Measurements from ENCODE around the gene ADAMTSL2. TPM values are rescaled to one million over a fixed set of nuclear protein-coding genes. Genes with fewer than 3 reads are reported as not detected.
A peak's percentile ranks its signal among the peaks of the same experiment; 100 is the strongest.

Gene ADAMTSL2
- total RNA-seq (ENCODE audit: unreplicated experiment), result 1.3 TPM
- long read RNA-seq, result 0 reads

GRCh38 chr9:133534346-133535291 is at the start of gene ADAMTSL2:
ADAMTSL2 (plus strand) TSS chr9:133534704; CDS start chr9:133536713, 2,009 bp downstream.
- Mint-ChIP-seq H3K27ac (ENCODE audit: unreplicated experiment) (peak within 1 kb of the TSS; percentile 77), H3K9me3 (ENCODE audit: unreplicated experiment) (peaks cover 10% of the 10 kb centered on the region), H3K4me3 (ENCODE audit: unreplicated experiment) (peak within 1 kb of the TSS; percentile 70), H3K4me1 (ENCODE audit: low read depth, unreplicated experiment) (peaks cover 27% of the 10 kb centered on the region), H3K36me3 (ENCODE audit: unreplicated experiment) (no peaks in the 10 kb centered on the region), H3K27me3 (ENCODE audit: unreplicated experiment) (peaks cover 14% of the 10 kb centered on the region)
- peak; percentile 78 for DNase-seq
- TF ChIP-seq CTCF (IDR thresholded peaks at IDR 0.05; ENCODE audit: partially characterized antibody, unreplicated experiment), result no peak

DNA sequence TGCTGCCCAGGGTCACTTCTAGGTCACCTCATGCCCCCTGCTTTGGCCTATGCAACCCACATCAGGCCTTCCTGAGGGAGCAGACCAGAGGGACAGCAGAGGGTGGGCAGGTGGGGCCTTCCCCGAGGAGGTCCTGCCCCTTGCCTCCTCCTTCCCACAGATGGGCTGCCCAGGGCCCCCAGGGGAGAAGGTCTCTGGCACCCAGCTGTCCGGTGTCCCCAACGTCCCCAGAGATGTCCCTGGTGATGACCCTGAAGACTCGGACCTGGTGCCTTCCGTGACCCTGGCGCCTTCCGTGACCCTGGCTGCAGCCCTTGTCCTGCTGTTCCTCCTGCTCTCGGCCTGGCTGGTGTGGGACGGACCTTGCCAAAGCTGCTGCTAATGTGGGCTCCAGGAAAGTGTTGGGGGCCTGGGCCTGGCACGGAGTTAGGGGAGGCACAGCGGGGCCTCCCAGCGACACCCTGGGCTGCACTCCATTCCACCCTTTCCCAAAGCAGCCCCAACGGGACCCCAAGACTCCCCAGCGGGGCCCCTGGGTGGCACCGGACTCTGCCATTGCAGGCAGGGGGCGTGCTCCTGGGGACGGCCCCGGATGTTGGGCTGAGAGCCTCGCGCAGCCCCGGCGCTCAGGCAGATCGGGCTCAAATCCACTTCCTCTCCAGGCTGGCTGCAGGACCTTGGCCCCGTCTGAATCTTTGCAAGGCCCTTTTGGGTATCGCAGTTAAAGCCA is 48.8 kb upstream of the ADAMTSL2 start:
- peaks cover 1% of the 10 kb centered on the region for H3K9me3 Mint-ChIP-seq (ENCODE audit: unreplicated experiment)
- no peaks in the 10 kb centered on the region for H3K36me3 Mint-ChIP-seq (ENCODE audit: unreplicated experiment)
- no peak overlapping the region for H3K27ac Mint-ChIP-seq (ENCODE audit: unreplicated experiment)
- H3K4me1 Mint-ChIP-seq (ENCODE audit: low read depth, unreplicated experiment), result peaks cover 10% of the 10 kb centered on the region
- TF ChIP-seq CTCF (IDR thresholded peaks at IDR 0.05; ENCODE audit: partially characterized antibody, unreplicated experiment), result no peak
- H3K27me3 Mint-ChIP-seq (ENCODE audit: unreplicated experiment), result peaks cover 8% of the 10 kb centered on the region
- DNase-seq, result peak; percentile 20
- H3K4me3 Mint-ChIP-seq (ENCODE audit: unreplicated experiment), result no peak overlapping the region

DNA sequence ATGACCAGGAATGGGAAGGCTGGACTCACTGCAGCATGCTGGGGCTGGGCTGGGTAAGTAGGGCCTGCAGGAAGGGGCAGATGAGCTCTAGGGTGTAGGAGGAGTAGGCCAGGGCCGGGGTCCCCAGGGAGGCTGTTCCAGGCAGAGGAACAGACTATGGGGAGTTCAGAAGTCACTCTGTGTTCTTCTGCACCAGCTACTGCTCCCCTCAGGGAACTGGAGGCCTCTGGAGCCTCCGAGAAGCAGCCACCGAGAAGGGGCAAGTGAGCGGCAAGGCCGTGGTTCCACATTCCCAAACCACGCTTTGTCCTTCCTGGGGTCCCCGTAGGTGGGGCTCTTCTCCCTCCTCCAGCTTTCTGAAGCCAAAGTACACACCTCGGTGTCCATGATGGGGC is 47.2 kb upstream of the ADAMTSL2 start:
- peaks cover 7% of the 10 kb centered on the region for H3K4me1 Mint-ChIP-seq (ENCODE audit: low read depth, unreplicated experiment)
- no peak for TF ChIP-seq CTCF (IDR thresholded peaks at IDR 0.05; ENCODE audit: partially characterized antibody, unreplicated experiment)
- H3K27me3 Mint-ChIP-seq (ENCODE audit: unreplicated experiment), result peaks cover 8% of the 10 kb centered on the region
- DNase-seq, result peak; percentile 23
- H3K4me3 Mint-ChIP-seq (ENCODE audit: unreplicated experiment), result no peak overlapping the region
- peaks cover 1% of the 10 kb centered on the region for H3K9me3 Mint-ChIP-seq (ENCODE audit: unreplicated experiment)
- H3K27ac Mint-ChIP-seq (ENCODE audit: unreplicated experiment), result no peak overlapping the region
- H3K36me3 Mint-ChIP-seq (ENCODE audit: unreplicated experiment), result no peaks in the 10 kb centered on the region

DNA sequence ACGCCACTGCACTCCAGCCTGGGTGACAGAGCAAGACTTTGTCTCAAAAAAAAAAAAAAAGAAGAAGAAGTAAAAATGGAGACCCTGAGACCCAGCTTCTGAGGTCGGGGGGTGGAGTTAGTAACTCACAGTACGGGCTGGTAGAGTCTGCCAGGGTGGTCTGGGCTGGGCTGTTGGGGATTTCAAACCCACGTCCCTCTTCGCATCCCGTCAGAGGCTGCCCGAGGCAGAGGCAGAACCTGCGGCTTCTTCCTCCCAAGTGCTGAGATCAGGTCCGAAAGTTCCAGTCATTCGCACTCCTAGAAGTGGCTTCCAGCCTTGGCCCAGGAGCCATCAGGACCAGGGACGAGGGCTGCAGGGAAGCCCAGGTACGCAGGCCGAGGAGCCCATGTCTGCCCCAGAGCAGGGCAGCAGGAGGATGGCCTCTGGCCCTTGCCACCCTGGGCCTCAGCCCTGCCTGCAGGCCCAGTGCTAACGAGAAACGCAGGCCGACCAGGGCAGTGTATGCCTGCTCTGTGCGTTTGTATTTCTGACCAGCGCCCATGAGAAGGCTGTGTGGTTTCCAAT is 45.7 kb upstream of the ADAMTSL2 start:
- H3K4me1 Mint-ChIP-seq (ENCODE audit: low read depth, unreplicated experiment), result peaks cover 8% of the 10 kb centered on the region
- H3K4me3 Mint-ChIP-seq (ENCODE audit: unreplicated experiment), result no peak overlapping the region
- H3K36me3 Mint-ChIP-seq (ENCODE audit: unreplicated experiment), result no peaks in the 10 kb centered on the region
- DNase-seq, result no peak
- TF ChIP-seq CTCF (IDR thresholded peaks at IDR 0.05; ENCODE audit: partially characterized antibody, unreplicated experiment), result no peak
- H3K9me3 Mint-ChIP-seq (ENCODE audit: unreplicated experiment), result peaks cover 1% of the 10 kb centered on the region
- H3K27me3 Mint-ChIP-seq (ENCODE audit: unreplicated experiment), result peaks cover 5% of the 10 kb centered on the region
- no peak overlapping the region for H3K27ac Mint-ChIP-seq (ENCODE audit: unreplicated experiment)

All from glutamatergic neuron (in vitro differentiated cells).